ENCODE results near the gene ARID4B. TPM values are rescaled to one million over a fixed set of nuclear protein-coding genes. Genes with fewer than 3 reads are reported as not detected.
"Not testable (repeated sequence)": the region's sequence is repeated elsewhere in the genome, so short reads cannot be mapped to it uniquely, and the experiment has no call there.

Gene ARID4B
- total RNA-seq, 1 donor from 2014 or later: 43.6 TPM

DNA sequence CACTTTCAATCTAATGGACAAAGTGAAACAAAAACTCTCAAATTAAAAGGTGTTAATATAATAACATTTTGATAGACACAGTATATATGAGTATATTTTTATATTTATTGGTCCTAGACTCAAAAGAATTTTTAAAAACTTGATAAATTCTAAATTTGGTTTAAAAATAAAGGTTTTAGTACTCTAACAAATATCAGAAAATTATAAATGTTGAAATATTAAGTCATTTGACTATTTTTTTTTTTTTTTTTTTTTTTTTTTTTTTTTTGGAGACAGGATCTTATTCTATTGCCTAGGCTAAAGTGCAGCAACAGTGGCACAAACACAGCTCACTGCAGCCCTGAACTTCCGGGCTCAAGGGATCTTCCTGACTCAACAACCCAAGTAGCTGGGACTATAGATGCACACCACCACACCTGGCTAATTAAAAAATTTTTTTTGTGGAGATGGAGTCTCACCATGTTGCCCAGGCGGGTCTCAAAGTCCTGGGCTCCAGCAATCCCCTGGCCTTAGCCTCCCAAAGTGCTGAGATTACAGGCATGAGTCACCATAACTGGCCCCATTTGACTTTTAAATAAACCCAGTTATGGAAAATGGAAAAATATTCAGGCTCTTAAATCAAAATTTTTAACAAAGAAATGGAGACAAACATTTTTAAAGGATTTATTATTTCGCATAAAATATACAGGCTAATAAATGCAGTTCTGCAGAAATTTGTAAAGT is 106.2 kb downstream of the ARID4B start:
- TF ChIP-seq, protein P1, sequence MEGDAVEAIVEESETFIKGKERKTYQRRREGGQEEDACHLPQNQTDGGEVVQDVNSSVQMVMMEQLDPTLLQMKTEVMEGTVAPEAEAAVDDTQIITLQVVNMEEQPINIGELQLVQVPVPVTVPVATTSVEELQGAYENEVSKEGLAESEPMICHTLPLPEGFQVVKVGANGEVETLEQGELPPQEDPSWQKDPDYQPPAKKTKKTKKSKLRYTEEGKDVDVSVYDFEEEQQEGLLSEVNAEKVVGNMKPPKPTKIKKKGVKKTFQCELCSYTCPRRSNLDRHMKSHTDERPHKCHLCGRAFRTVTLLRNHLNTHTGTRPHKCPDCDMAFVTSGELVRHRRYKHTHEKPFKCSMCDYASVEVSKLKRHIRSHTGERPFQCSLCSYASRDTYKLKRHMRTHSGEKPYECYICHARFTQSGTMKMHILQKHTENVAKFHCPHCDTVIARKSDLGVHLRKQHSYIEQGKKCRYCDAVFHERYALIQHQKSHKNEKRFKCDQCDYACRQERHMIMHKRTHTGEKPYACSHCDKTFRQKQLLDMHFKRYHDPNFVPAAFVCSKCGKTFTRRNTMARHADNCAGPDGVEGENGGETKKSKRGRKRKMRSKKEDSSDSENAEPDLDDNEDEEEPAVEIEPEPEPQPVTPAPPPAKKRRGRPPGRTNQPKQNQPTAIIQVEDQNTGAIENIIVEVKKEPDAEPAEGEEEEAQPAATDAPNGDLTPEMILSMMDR (conservative IDR thresholded peaks at IDR 0.05): no peak
- Mint-ChIP-seq H3K27me3 (ENCODE audit: low read depth) (no peaks in the 10 kb centered on the region), H3K9me3 (no peaks in the 10 kb centered on the region), H3K4me1 (no peaks in the 10 kb centered on the region), H3K27ac (ENCODE audit: unreplicated experiment) (no peak overlapping the region), H3K4me3 (no peak overlapping the region), H3K36me3 (ENCODE audit: low read depth) (no peaks in the 10 kb centered on the region)
- no peak for DNase-seq (ENCODE audit: low read depth, low spot score)

DNA sequence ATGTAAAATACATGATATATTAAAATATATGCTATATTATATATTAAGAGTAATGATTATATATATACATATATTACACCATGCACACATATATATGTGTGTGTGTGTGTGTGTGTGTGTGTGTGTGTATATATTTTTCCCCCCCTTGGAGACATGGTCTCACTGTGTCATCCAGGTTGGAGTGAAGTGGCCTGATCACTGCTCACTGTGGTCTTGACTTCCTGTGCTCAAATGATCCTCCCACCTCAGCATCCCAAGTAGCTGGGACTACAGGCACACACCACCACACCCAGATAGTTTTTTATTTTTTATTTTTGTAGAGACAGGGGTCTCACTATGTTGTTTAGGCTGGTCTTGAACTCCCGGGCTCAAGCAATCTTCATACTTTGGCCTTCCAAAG is 112.5 kb downstream of the ARID4B start:
- H3K27me3 Mint-ChIP-seq (ENCODE audit: low read depth): no peaks in the 10 kb centered on the region
- H3K4me3 Mint-ChIP-seq: no peak overlapping the region
- no peak overlapping the region for H3K27ac Mint-ChIP-seq (ENCODE audit: unreplicated experiment)
- H3K4me1 Mint-ChIP-seq: no peaks in the 10 kb centered on the region
- TF ChIP-seq, protein P1 (conservative IDR thresholded peaks at IDR 0.05): no peak
- H3K9me3 Mint-ChIP-seq: no peaks in the 10 kb centered on the region
- H3K36me3 Mint-ChIP-seq (ENCODE audit: low read depth): no peaks in the 10 kb centered on the region
- no peak for DNase-seq (ENCODE audit: low read depth, low spot score)

DNA sequence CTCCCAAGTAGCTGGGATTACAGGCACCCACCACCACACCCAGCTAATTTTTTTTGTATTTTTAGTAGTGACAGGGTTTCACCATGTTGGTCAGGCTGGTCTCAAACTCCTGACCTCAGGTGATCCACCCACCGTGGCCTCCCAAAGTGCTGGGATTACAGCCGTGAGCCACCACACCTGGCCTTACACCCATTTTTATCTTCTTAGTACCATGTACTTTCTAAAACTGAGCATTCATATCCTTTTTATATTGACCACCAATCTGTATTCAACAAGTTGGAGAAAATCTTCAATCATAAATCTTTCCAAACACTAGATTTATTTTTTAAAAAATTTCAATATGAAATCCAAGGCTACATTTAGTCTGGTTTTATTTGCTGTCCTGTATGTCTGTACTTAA is 113.0 kb downstream of the ARID4B start:
- H3K4me3 Mint-ChIP-seq; H3K27me3 Mint-ChIP-seq (ENCODE audit: low read depth); H3K9me3 Mint-ChIP-seq; H3K36me3 Mint-ChIP-seq (ENCODE audit: low read depth); H3K27ac Mint-ChIP-seq (ENCODE audit: unreplicated experiment); DNase-seq (ENCODE audit: low read depth, low spot score); H3K4me1 Mint-ChIP-seq: not testable (repeated sequence)

DNA sequence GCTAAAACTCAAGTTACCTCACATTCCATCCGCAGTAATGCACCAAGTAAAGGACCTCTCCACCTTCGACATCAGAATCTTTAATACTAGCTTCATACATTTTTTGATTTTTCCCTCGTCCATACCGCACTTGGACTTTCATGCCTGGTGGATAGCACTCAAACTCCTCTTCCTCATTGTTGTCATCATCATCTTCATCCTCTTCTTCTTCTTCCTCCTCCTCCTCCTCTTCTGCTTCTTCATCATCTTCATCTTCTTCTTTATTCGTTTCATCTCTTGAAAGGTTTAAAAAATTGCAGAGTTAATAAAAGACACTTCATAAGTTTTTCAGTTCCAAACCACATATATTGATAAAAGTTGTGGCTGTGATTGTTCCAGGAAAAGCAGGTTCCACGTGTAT is 114.2 kb downstream of the ARID4B start:
- Mint-ChIP-seq H3K4me1 (no peaks in the 10 kb centered on the region), H3K27ac (ENCODE audit: unreplicated experiment) (no peak overlapping the region), H3K4me3 (no peak overlapping the region), H3K27me3 (ENCODE audit: low read depth) (no peaks in the 10 kb centered on the region), H3K9me3 (no peaks in the 10 kb centered on the region), H3K36me3 (ENCODE audit: low read depth) (no peaks in the 10 kb centered on the region)
- no peak for DNase-seq (ENCODE audit: low read depth, low spot score)
- TF ChIP-seq, protein P1 (conservative IDR thresholded peaks at IDR 0.05): no peak

DNA sequence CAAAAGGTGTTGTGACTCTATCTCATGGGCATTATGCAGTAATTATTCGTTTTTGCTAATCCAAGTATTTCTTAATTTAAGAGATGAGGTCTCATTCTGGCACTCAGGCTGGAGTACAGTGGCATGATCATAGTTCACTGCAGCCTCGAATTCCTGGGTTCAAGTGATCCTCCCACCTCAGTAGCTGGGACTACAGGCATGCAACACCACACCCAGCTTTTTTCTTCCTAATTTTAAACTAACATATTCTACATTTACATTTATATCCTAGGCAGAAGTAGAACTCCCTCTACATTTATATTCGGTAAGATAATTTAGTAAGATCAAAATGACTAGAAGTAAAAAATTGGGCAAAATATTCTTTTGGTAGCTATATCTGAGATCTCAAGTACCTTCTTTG is 116.5 kb downstream of the ARID4B start:
- no peak for DNase-seq (ENCODE audit: low read depth, low spot score)
- TF ChIP-seq, protein P1 (conservative IDR thresholded peaks at IDR 0.05): no peak
- H3K36me3 Mint-ChIP-seq (ENCODE audit: low read depth): peaks cover 4% of the 10 kb centered on the region
- no peaks in the 10 kb centered on the region for H3K4me1 Mint-ChIP-seq
- no peaks in the 10 kb centered on the region for H3K27me3 Mint-ChIP-seq (ENCODE audit: low read depth)
- no peaks in the 10 kb centered on the region for H3K9me3 Mint-ChIP-seq
- H3K4me3 Mint-ChIP-seq: no peak overlapping the region
- no peak overlapping the region for H3K27ac Mint-ChIP-seq (ENCODE audit: unreplicated experiment)

DNA sequence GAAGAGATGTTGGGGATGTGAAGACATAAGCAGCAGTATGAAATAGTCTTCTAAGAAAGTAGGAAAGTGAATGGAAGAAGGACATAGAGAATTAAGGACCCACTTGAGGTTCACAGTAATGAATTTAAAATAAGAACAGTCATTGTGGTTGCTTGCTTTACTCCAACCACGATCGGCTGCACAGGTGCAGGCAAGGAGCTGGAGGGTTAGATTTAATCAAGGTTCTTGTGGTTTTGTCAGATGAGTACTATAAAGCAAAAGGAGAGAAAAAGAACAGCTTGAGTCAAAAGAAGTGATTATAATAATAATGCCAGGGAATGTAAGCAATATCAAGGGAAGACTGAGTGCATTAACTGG is 120.8 kb downstream of the ARID4B start:
- no peak for DNase-seq (ENCODE audit: low read depth, low spot score)
- Mint-ChIP-seq H3K27ac (ENCODE audit: unreplicated experiment) (peak overlapping the region; percentile 64), H3K9me3 (no peaks in the 10 kb centered on the region), H3K27me3 (ENCODE audit: low read depth) (no peaks in the 10 kb centered on the region), H3K36me3 (ENCODE audit: low read depth) (peaks cover 11% of the 10 kb centered on the region), H3K4me3 (no peak overlapping the region), H3K4me1 (no peaks in the 10 kb centered on the region)
- TF ChIP-seq, protein P1 (conservative IDR thresholded peaks at IDR 0.05): no peak

Measured in neural crest cell (in vitro differentiated cells).